ENCODE measurements around the gene POLR1A. TPM values are rescaled to one million over a fixed set of nuclear protein-coding genes. Genes with fewer than 3 reads are reported as not detected.

POLR1A gene
- polyA plus RNA-seq, 2 of the 4 experiments (the other 2 are of a cell fraction) = 22.8 to 55.7 TPM

DNA sequence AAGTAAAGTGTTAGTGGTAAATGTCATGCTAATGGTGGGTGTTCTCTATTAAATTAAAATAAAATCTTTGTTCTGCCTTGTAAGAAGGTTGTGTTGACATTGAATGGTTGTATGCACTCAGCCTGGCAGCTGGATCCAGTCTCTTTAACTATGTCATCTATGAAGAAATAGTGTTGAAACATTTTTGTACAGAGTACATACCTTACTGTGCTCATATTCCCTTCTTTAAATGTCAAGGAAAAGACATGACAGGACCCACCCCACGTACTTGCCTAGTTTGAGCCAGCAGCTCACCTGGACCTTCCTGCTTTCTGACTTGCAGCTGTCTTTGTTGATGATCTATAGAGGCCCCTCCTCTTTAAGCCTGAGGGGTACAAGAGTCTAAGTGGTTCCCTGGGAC lies 131.3 kb downstream of the POLR1A start:
- FAIRE-seq (no peak), ATAC-seq (no peak), DNase-seq (ENCODE audit: low read depth in 1 of 2, low spot score in 1 of 2) (no peak)
- CTCF ChIA-PET = interaction anchor here (1.8 to 2.4 kb wide), 2 partner anchors 85 to 106 kb away, joined by 3 to 9 read pairs; partner anchors contain the start of gene ST3GAL5
- Histone ChIP-seq H3K4me2 (no peak overlapping the region), H3K4me3 (no peak overlapping the region), H3K27ac (no peak overlapping the region), H3K9me3 (peaks cover 7% of the 10 kb centered on the region; the same call in 1 of the 3 replicates), H3K4me1 (peaks cover 13% of the 10 kb centered on the region)
- 62% methylated on average over 1 of the region's 1 CpG for WGBS (ENCODE audit: missing lambda C conversion rate)
- POLR2A ChIA-PET = no interaction called here
- TF ChIP-seq JUN (IDR thresholded peaks at IDR 0.05) = no peak
- TF ChIP-seq ELK1 (IDR thresholded peaks at IDR 0.05; ENCODE audit: low read depth, low read length) = no peak
- no peak for TF ChIP-seq EHF (CRISPR knock-in tag; IDR thresholded peaks at IDR 0.05)
- no peak for TF ChIP-seq RAD21 (conservative IDR thresholded peaks at IDR 0.05 in 1 of 2, IDR thresholded peaks at IDR 0.05 in 1 of 2)
- no peak for TF ChIP-seq PHF8 (IDR thresholded peaks at IDR 0.05; ENCODE audit: borderline replicate concordance, low read depth)
- no peak for TF ChIP-seq MYC (IDR thresholded peaks at IDR 0.05; ENCODE audit: borderline replicate concordance, low read length)

DNA sequence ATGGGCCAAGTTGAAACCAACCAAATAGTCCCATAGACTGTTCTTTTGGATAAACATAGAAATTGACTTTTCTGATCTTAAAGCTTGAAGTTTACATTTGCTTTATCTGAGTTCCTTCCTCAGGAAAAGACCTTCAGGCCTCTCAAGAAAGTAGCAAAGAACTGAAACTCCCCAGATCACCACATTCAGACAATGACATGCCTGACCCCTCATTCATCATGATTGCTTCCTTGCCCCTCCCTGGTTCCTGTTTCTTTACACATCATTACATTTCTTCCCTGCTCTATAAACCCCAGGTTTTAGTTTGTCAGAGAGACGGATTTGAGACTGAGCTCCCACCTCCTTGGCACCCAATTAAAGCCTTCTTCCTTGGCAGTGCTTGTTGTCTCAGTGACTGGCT lies 133.3 kb downstream of the POLR1A start:
- POLR2A ChIA-PET = no interaction called here
- FAIRE-seq = no peak
- Histone ChIP-seq H3K4me2 (no peak overlapping the region), H3K27ac (no peak overlapping the region), H3K4me1 (no peaks in the 10 kb centered on the region), H3K9me3 (peaks cover 7% of the 10 kb centered on the region; the same call in 1 of the 3 replicates), H3K4me3 (no peak overlapping the region)
- no peak for DNase-seq (ENCODE audit: low read depth in 1 of 2, low spot score in 1 of 2)
- CTCF ChIA-PET = interaction anchor here (1.1 to 1.5 kb wide), 5 partner anchors 9 to 145 kb away, joined by 3 to 4 read pairs (median 4); no protein-coding TSS in a partner anchor
- WGBS (ENCODE audit: missing lambda C conversion rate) = 61% methylated on average over 1 of the region's 1 CpG
- no peak for ATAC-seq
- TF ChIP-seq JUNB (IDR thresholded peaks at IDR 0.05) = no peak
- TF ChIP-seq HOXA7 (CRISPR knock-in tag; IDR thresholded peaks at IDR 0.05) = no peak
- TF ChIP-seq CHD4 (IDR thresholded peaks at IDR 0.05; ENCODE audit: borderline replicate concordance) = no peak
- TF ChIP-seq EHF (CRISPR knock-in tag; IDR thresholded peaks at IDR 0.05) = no peak
- TF ChIP-seq NR3C1 (IDR thresholded peaks at IDR 0.05) = no peak
- no peak for TF ChIP-seq GATA3 (IDR thresholded peaks at IDR 0.05; ENCODE audit: borderline replicate concordance)
- no peak for TF ChIP-seq ZNF302 (CRISPR knock-in tag; IDR thresholded peaks at IDR 0.05)
- TF ChIP-seq, protein P1, sequence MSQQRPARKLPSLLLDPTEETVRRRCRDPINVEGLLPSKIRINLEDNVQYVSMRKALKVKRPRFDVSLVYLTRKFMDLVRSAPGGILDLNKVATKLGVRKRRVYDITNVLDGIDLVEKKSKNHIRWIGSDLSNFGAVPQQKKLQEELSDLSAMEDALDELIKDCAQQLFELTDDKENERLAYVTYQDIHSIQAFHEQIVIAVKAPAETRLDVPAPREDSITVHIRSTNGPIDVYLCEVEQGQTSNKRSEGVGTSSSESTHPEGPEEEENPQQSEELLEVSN (IDR thresholded peaks at IDR 0.05; ENCODE audit: borderline replicate concordance, low read depth) = no peak
- TF ChIP-seq ESRRA (IDR thresholded peaks at IDR 0.05; ENCODE audit: borderline replicate concordance, low read length) = no peak
- TF ChIP-seq RARB (CRISPR knock-in tag; IDR thresholded peaks at IDR 0.05) = no peak
- TF ChIP-seq, protein P2, sequence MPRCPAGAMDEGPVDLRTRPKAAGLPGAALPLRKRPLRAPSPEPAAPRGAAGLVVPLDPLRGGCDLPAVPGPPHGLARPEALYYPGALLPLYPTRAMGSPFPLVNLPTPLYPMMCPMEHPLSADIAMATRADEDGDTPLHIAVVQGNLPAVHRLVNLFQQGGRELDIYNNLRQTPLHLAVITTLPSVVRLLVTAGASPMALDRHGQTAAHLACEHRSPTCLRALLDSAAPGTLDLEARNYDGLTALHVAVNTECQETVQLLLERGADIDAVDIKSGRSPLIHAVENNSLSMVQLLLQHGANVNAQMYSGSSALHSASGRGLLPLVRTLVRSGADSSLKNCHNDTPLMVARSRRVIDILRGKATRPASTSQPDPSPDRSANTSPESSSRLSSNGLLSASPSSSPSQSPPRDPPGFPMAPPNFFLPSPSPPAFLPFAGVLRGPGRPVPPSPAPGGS (IDR thresholded peaks at IDR 0.05) = no peak

- no peaks in the 10 kb centered on the region for H3K4me1 ChIP-seq
- no peak overlapping the region for H3K4me3 ChIP-seq
- H3K9me3 ChIP-seq = peaks cover 7% of the 10 kb centered on the region; the same call in 1 of the 3 replicates
- ATAC-seq (no peak), DNase-seq (ENCODE audit: low read depth in 1 of 2, low spot score in 1 of 2) (no peak), FAIRE-seq (no peak)
- POLR2A ChIA-PET = no interaction called here
- TF ChIP-seq RCOR1 (IDR thresholded peaks at IDR 0.05; ENCODE audit: low read depth, low read length) = no peak
- no peak for TF ChIP-seq SREBF2 (IDR thresholded peaks at IDR 0.05)
- no peak for TF ChIP-seq EP300 (IDR thresholded peaks at IDR 0.05)
- TF ChIP-seq ATOH8 (CRISPR knock-in tag; IDR thresholded peaks at IDR 0.05; ENCODE audit: low read depth) = no peak
- TF ChIP-seq ZSCAN20 (CRISPR knock-in tag; IDR thresholded peaks at IDR 0.05) = no peak
- TF ChIP-seq FOXS1 (CRISPR knock-in tag; IDR thresholded peaks at IDR 0.05) = no peak
- H3K4me2 ChIP-seq = no peak overlapping the region
- no peak overlapping the region for H3K27ac ChIP-seq
- CTCF ChIA-PET = interaction anchor here (1.2 kb wide), 1 partner anchor 10 kb away, joined by 3 read pairs; no protein-coding TSS in a partner anchor
These were observed 134.3 kb downstream of the POLR1A start for GRCh38 chr2:85971366-85971765.

Small RNA genes within 50 kb of the gene (small RNA-seq; reads per million reads assigned to genes)
- gene SNORD94 = 25.5 to 124 (median 46.6) reads per million in 6 experiments

Other genes with a start within 250 kb of the POLR1A start
- gene ST3GAL5, start 216.9 kb downstream of the POLR1A start, polyA plus RNA-seq (2011; rRNA removed) = 115 and 119 TPM in 2 replicates
- gene ST3GAL5, start 216.9 kb downstream of the POLR1A start, polyA plus RNA-seq (2017; fragmentation: RNase III; extraction: RNeasy Plus Mini Kit Qiagen cat#74134 plus additional on column Dnase treatment) = 34.1 to 36.9 TPM (median 35.9 TPM) in 3 replicates
- gene PTCD3, start 349 bp upstream of the POLR1A start, polyA plus RNA-seq (2011; rRNA removed) = 175 and 260 TPM in 2 replicates
- 181 to 226 TPM (median 200 TPM) in 3 replicates for gene PTCD3, start 349 bp upstream of the POLR1A start, polyA plus RNA-seq (2017; fragmentation: RNase III; extraction: RNeasy Plus Mini Kit Qiagen cat#74134 plus additional on column Dnase treatment)
- 126 and 157 TPM in 2 replicates for gene IMMT, start 89.6 kb upstream of the POLR1A start, polyA plus RNA-seq (2011; rRNA removed)
- 101 to 109 TPM (median 107 TPM) in 3 replicates for gene IMMT, start 89.6 kb upstream of the POLR1A start, polyA plus RNA-seq (2017; fragmentation: RNase III; extraction: RNeasy Plus Mini Kit Qiagen cat#74134 plus additional on column Dnase treatment)
- 115 and 122 TPM in 2 replicates for gene MRPL35, start 93.6 kb upstream of the POLR1A start, polyA plus RNA-seq (2011; rRNA removed)
- gene MRPL35, start 93.6 kb upstream of the POLR1A start, polyA plus RNA-seq (2017; fragmentation: RNase III; extraction: RNeasy Plus Mini Kit Qiagen cat#74134 plus additional on column Dnase treatment) = 68.6 to 78.6 TPM (median 70.5 TPM) in 3 replicates
- gene REEP1, start 231.7 kb upstream of the POLR1A start, polyA plus RNA-seq (2011; rRNA removed) = 0.30 and 0.37 TPM in 2 replicates
- gene REEP1, start 231.7 kb upstream of the POLR1A start, polyA plus RNA-seq (2017; fragmentation: RNase III; extraction: RNeasy Plus Mini Kit Qiagen cat#74134 plus additional on column Dnase treatment) = 0.36 to 0.52 TPM (median 0.45 TPM) in 3 replicates

Measured in A549 (cell line).